Adrenal gland (tissue), 12 donors: Measurements from ENCODE around the gene MOSPD2. TPM values are rescaled to one million over a fixed set of nuclear protein-coding genes. Genes with fewer than 3 reads are reported as not detected.

Experiments used
- DNase-seq, 7 donors: peaks; one replicate each; pipeline ENCODE4 v3.0.0-alpha.2; 2019 to 2020
- H3K27ac ChIP-seq, 5 donors: fragments of 200-600 bp; sonication (generic) in 4 of 5; 1 replicate in 3 of 5; 2 replicates in 2 of 5; pipeline versions ENCODE4 v1.5.1 to v1.8.0; 2016 to 2020; ENCODE audit warnings: mild to moderate bottlenecking in 1 of 5
- H3K27me3 ChIP-seq: fragments of 200-600 bp; 2 replicates; pipeline ENCODE4 v1.8.0; 2021
- H3K36me3 ChIP-seq, 2 donors: fragments of 200-600 bp; replicated peaks in 1 of 2; 1 replicate in 1 of 2; 2 replicates in 1 of 2; pipeline versions ENCODE4 v1.5.1 to v1.8.0; 2018 to 2022
- H3K4me1 ChIP-seq, 2 donors: fragments of 200-600 bp; replicated peaks in 1 of 2; 1 replicate in 1 of 2; 2 replicates in 1 of 2; pipeline versions ENCODE4 v1.5.1 to v1.8.0; 2018 to 2021
- H3K4me3 ChIP-seq, 4 donors: fragments of 200-600 bp; sonication (generic) in 3 of 4; one replicate each; pipeline ENCODE4 v1.5.1; 2016 to 2018
- H3K9me3 ChIP-seq, 3 donors: fragments of 200-600 bp; sonication (generic) in 1 of 3; replicated peaks in 1 of 3; 1 replicate in 2 of 3; 2 replicates in 1 of 3; pipeline versions ENCODE4 v1.5.1 to v1.8.0; 2016 to 2021
- CTCF ChIP-seq, 6 experiments: fragments of 450-650 bp in 4 of 6; fragments of 200-600 bp in 2 of 6; sonication (generic) in 1 of 6; IDR thresholded peaks; 1 replicate in 5 of 6; 2 replicates in 1 of 6; pipeline versions ENCODE4 v1.5.1 to v1.8.0; 2016 to 2021; ENCODE audit warnings: antibody characterized with exemption in 6 of 6, mild to moderate bottlenecking in 2 of 6, moderate library complexity in 1 of 6
- POLR2A ChIP-seq, 2 donors: fragments of 450-650 bp; IDR thresholded peaks; one replicate each; pipeline ENCODE4 v1.6.1; 2017; ENCODE audit warnings: antibody characterized with exemption in 2 of 2, mild to moderate bottlenecking in 2 of 2, moderate library complexity in 1 of 2
- WGBS, 4 donors: extraction: QIAGEN DNeasy Blood & Tissue Kit in 2 of 4; methylation state at CpG; one replicate each; pipeline versions ENCODE4 v1.1.5 to v1.1.7; 2013 to 2017; 5-methylcytosine and 5-hydroxymethylcytosine counted together
- intact Hi-C, 2 donors: fragments of 100-400 bp; cut with DNase I; formaldehyde crosslinking; loops; one replicate each; pipeline versions ENCODE4 v1.14.1 to v1.15.0; 2022 to 2023
- polyA plus RNA-seq, 3 donors: library from polyadenylated mRNA; stranded (reverse); fragments of 200-250 nt in 2 of 3; fragments of 350-450 nt in 1 of 3; fragmentation: Illumina TruSeq in 1 of 3; extraction: RNeasy Lipid Tissue Mini Kit (QIAGEN cat#74804) in 1 of 3; gene quantifications; one replicate each; pipeline ENCODE4 v1.2.3, GENCODE V29; 2013 to 2014
- total RNA-seq, 9 donors: library from RNA; depleted of rRNA in 4 of 9; stranded (reverse); fragments of >200 nt in 4 of 9; fragments of 120-200 nt in 1 of 9; fragmentation: NEBNext Ultra II Directional in 1 of 9; extraction: Animal tissue kit (Norgen Biotek cat#: 25700) in 1 of 9; gene quantifications; one replicate each; pipeline versions ENCODE4 v1.1.0 to v1.2.4, GENCODE V29; 2013 to 2023
- donor health status: healthy with polysubstance abuse.
- donor health status: Bipolar disorder and iron deficiency.
- donor health status: DM: yes; HTN: yes; CAD: no.
- donor health status: DM: no; HTN: no; CAD: no.
- donor health status: DM: no; HTN: no; CAD: no.
- donor health status: DM: yes; HTN: yes; CAD: no.

The MOSPD2 gene
- total and polyA plus RNA-seq, 12 donors = 2.8 to 29.0 (median 12.4) TPM

- 55 to 100% (median 79%) methylated on average over 1 to 2 of the region's 2 CpGs for WGBS, 4 donors
- Histone ChIP-seq H3K36me3 (no peaks in the 10 kb centered on the region), H3K4me3 (no peak overlapping the region), H3K4me1 (no peaks in the 10 kb centered on the region), H3K27ac (no peak overlapping the region), H3K9me3 (no peaks in the 10 kb centered on the region), H3K27me3 (no peaks in the 10 kb centered on the region)
- TF ChIP-seq POLR2A (IDR thresholded peaks at IDR 0.05) (no peak), CTCF (IDR thresholded peaks at IDR 0.05) (no peak)
- intact Hi-C loops = no loop called here
- peak in 1 of 7 donors; percentile 3 for DNase-seq
These were observed 66.4 kb downstream of the MOSPD2 start for GRCh38 chrX:14939644-14940043.

- WGBS, 4 donors = 74 to 88% (median 80%) methylated on average over 3 of the region's 3 CpGs
- H3K36me3 ChIP-seq = no peaks in the 10 kb centered on the region
- H3K27me3 ChIP-seq = peaks cover 5% of the 10 kb centered on the region
- no peaks in the 10 kb centered on the region for H3K9me3 ChIP-seq
- H3K4me1 ChIP-seq = no peaks in the 10 kb centered on the region
- TF ChIP-seq POLR2A (IDR thresholded peaks at IDR 0.05) = no peak
- no peak for TF ChIP-seq CTCF (IDR thresholded peaks at IDR 0.05)
- no peak overlapping the region for H3K4me3 ChIP-seq
- intact Hi-C loops = no loop called here
- no peak for DNase-seq
- H3K27ac ChIP-seq = no peak overlapping the region
These were observed 68.1 kb downstream of the MOSPD2 start for GRCh38 chrX:14941301-14941700.

- Histone ChIP-seq H3K9me3 (no peaks in the 10 kb centered on the region), H3K4me1 (no peaks in the 10 kb centered on the region), H3K27ac (no peak overlapping the region), H3K36me3 (no peaks in the 10 kb centered on the region), H3K27me3 (peaks cover 5% of the 10 kb centered on the region), H3K4me3 (no peak overlapping the region)
- DNase-seq = no peak
- no peak for TF ChIP-seq POLR2A (IDR thresholded peaks at IDR 0.05)
- TF ChIP-seq CTCF (IDR thresholded peaks at IDR 0.05) = no peak
- intact Hi-C loops = no loop called here
- 68 to 84% (median 76%) methylated on average over 3 of the region's 3 CpGs for WGBS, 4 donors
These were observed 69.1 kb downstream of the MOSPD2 start for GRCh38 chrX:14942341-14942740.

- intact Hi-C loops = no loop called here
- TF ChIP-seq CTCF (IDR thresholded peaks at IDR 0.05) (no peak), POLR2A (IDR thresholded peaks at IDR 0.05) (no peak)
- 62 to 91% (median 81%) methylated on average over 2 of the region's 2 CpGs for WGBS, 4 donors
- H3K27me3 ChIP-seq = peaks cover 5% of the 10 kb centered on the region
- no peak overlapping the region for H3K27ac ChIP-seq
- H3K9me3 ChIP-seq = no peaks in the 10 kb centered on the region
- no peaks in the 10 kb centered on the region for H3K4me1 ChIP-seq
- H3K4me3 ChIP-seq = no peak overlapping the region
- no peak for DNase-seq
- no peaks in the 10 kb centered on the region for H3K36me3 ChIP-seq
These were observed 70.7 kb downstream of the MOSPD2 start for GRCh38 chrX:14943962-14944361.
